Measurements from ENCODE around the gene CNTN5. TPM values are rescaled to one million over a fixed set of nuclear protein-coding genes. Genes with fewer than 3 reads are reported as not detected.

CNTN5 gene
- total RNA-seq, 3 donors from 2014 or later (not counting 1 experiment from before 2014, with no cell fraction given): not detected

DNA sequence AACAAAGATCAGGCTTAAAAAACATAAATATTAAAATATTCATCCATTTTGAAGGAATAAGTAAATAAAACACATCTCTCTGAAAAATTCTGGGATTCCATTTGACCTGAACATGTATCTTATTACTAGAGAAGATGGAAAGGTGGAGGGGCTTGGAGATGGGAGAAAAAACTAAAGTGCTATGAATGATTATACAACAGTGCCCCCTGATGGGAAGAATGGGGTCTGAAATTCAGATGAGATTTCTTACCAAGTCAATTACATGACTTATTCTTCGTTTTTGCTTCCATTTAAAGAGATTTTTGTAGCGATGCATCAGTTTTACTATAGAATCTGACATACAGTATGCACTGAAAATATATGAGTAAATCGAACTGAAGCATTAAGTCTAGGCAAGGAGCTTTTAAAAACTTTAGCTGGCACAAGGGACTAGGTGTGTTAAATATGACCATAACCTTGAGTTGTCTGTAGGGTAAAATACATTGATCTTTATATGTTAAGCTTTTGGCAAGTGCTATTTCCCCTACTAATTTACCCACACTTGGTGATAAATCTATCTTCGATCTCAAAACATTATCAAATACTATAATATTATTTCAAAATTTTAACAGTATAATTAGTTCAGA lies 718.8 kb downstream of the CNTN5 start:
- H3K27me3 ChIP-seq (ENCODE audit: control insufficient read depth, insufficient read depth, low read length): no peaks in the 10 kb centered on the region
- no peaks in the 10 kb centered on the region for H3K9me3 ChIP-seq (ENCODE audit: control insufficient read depth, insufficient read depth, low read length)

DNA sequence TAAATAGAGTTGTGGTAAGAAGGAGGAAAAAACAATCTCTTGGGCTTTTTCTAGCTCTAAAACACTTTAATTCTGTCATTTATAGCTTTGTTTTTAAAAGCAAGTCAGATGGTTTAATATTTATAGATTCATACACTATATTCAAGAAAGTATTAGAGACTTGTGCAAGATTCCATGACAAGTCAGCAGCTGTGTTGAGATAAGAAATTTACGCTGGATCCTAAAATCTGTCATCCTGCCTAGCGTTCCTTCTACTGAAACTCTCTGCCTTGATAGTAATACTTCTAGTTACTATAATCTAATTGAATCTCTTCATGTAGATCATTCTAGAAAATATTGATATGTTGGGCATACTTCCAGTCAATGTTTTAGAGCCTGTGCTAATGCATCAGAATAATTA lies 721.8 kb downstream of the CNTN5 start:
- H3K9me3 ChIP-seq (ENCODE audit: control insufficient read depth, insufficient read depth, low read length): no peaks in the 10 kb centered on the region
- no peaks in the 10 kb centered on the region for H3K27me3 ChIP-seq (ENCODE audit: control insufficient read depth, insufficient read depth, low read length)
- no peaks in the 10 kb centered on the region for H3K36me3 Mint-ChIP-seq
- ATAC-seq: no peak
- H3K36me3 ChIP-seq (ENCODE audit: control insufficient read depth, insufficient read depth, low read length): no peaks in the 10 kb centered on the region
- H3K4me1 Mint-ChIP-seq: no peaks in the 10 kb centered on the region
- no peaks in the 10 kb centered on the region for H3K27me3 Mint-ChIP-seq (ENCODE audit: low read depth in 2 of 2)
- H3K27ac ChIP-seq (ENCODE audit: low read length): no peak overlapping the region
- H3K27ac Mint-ChIP-seq: no peak overlapping the region
- no peak for TF ChIP-seq CTCF (IDR thresholded peaks at IDR 0.05)
- intact Hi-C loops (cut with micrococcal nuclease): no loop called here
- no peaks in the 10 kb centered on the region for H3K4me1 ChIP-seq (ENCODE audit: control insufficient read depth, insufficient read depth, low read length)
- no peak for DNase-seq
- H3K9me3 Mint-ChIP-seq: peaks cover 6 to 13% of the 10 kb centered on the region in 2 donors
- no peak overlapping the region for H3K4me3 ChIP-seq (ENCODE audit: low read length)
- WGBS (ENCODE audit: insufficient coverage): no CpG with 5 or more reads among the region's 2 CpGs
- H3K4me3 Mint-ChIP-seq: no peak overlapping the region

More for the DNA sequence above, 718.8 kb downstream of the CNTN5 start:
- Histone ChIP-seq H3K36me3 (ENCODE audit: control insufficient read depth, insufficient read depth, low read length) (no peaks in the 10 kb centered on the region), H3K4me3 (ENCODE audit: low read length) (no peak overlapping the region), H3K27ac (ENCODE audit: low read length) (no peak overlapping the region), H3K4me1 (ENCODE audit: control insufficient read depth, insufficient read depth, low read length) (no peaks in the 10 kb centered on the region)
- H3K4me3 Mint-ChIP-seq: no peak overlapping the region
- no peaks in the 10 kb centered on the region for H3K36me3 Mint-ChIP-seq
- TF ChIP-seq CTCF (IDR thresholded peaks at IDR 0.05): no peak
- no peaks in the 10 kb centered on the region for H3K4me1 Mint-ChIP-seq
- H3K9me3 Mint-ChIP-seq: peaks cover 10 to 14% of the 10 kb centered on the region in 2 donors
- WGBS (ENCODE audit: insufficient coverage): 29% methylated on average over 3 of the region's 4 CpGs
- H3K27ac Mint-ChIP-seq: no peak overlapping the region
- ATAC-seq (no peak), DNase-seq (no peak)
- intact Hi-C loops (cut with micrococcal nuclease): no loop called here
- H3K27me3 Mint-ChIP-seq (ENCODE audit: low read depth in 2 of 2): no peaks in the 10 kb centered on the region

DNA sequence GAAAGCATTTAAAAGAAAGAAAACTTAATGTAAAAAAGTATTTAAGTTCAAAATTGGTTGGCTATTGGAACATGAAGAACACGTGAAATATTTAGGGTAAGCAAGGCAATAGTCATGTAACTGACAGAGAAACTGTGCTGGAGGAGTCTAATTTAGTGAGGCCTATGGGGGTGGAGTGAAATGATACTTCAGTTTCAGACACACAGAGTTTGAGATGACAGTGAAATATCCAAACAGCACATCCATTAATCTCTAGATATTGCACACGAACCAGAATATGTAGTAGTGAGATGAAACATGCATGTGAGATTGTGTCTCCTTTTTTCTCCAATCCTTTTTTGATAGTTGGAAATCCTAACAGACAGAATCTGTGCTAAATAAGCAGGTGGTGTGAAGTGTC lies 739.0 kb downstream of the CNTN5 start:
- Mint-ChIP-seq H3K27ac (no peak overlapping the region), H3K4me3 (no peak overlapping the region), H3K4me1 (no peaks in the 10 kb centered on the region), H3K27me3 (ENCODE audit: low read depth in 2 of 2) (no peaks in the 10 kb centered on the region), H3K9me3 (peaks cover 7 to 21% of the 10 kb centered on the region in 2 donors), H3K36me3 (no peaks in the 10 kb centered on the region)
- TF ChIP-seq CTCF (IDR thresholded peaks at IDR 0.05): no peak
- Histone ChIP-seq H3K27ac (ENCODE audit: low read length) (no peak overlapping the region), H3K9me3 (ENCODE audit: control insufficient read depth, insufficient read depth, low read length) (no peaks in the 10 kb centered on the region), H3K27me3 (ENCODE audit: control insufficient read depth, insufficient read depth, low read length) (no peaks in the 10 kb centered on the region), H3K36me3 (ENCODE audit: control insufficient read depth, insufficient read depth, low read length) (no peaks in the 10 kb centered on the region), H3K4me3 (ENCODE audit: low read length) (no peak overlapping the region), H3K4me1 (ENCODE audit: control insufficient read depth, insufficient read depth, low read length) (no peaks in the 10 kb centered on the region)
- ATAC-seq (no peak), DNase-seq (no peak)
- intact Hi-C loops (cut with micrococcal nuclease): no loop called here
- 70% methylated on average over 1 of the region's 2 CpGs for WGBS (ENCODE audit: insufficient coverage)

DNA sequence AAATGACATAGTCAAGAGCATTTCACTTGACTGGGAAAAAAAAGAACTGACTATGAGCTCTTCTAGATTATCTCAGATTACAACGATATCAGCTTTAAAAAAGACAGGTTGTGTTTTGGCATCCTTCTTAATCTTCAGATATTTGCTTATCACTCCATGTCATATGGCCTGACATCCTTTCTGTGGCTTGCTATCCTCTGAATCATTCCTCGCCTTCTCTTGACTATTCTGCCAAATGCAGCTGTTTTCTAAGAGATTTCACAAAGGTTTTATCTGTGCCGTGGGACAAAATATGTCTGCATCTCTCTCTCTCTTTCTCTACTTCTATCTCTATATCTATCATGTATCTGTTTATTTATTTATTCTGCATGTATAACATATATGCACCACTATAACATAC lies 746.1 kb downstream of the CNTN5 start:
- Histone ChIP-seq H3K36me3 (ENCODE audit: control insufficient read depth, insufficient read depth, low read length) (no peaks in the 10 kb centered on the region), H3K27ac (ENCODE audit: low read length) (no peak overlapping the region), H3K4me3 (ENCODE audit: low read length) (no peak overlapping the region), H3K9me3 (ENCODE audit: control insufficient read depth, insufficient read depth, low read length) (no peaks in the 10 kb centered on the region), H3K27me3 (ENCODE audit: control insufficient read depth, insufficient read depth, low read length) (no peaks in the 10 kb centered on the region), H3K4me1 (ENCODE audit: control insufficient read depth, insufficient read depth, low read length) (no peaks in the 10 kb centered on the region)
- H3K4me3 Mint-ChIP-seq: no peak overlapping the region
- DNase-seq (no peak), ATAC-seq (no peak)
- peaks cover 4 to 9% of the 10 kb centered on the region in 2 donors for H3K9me3 Mint-ChIP-seq
- TF ChIP-seq CTCF (IDR thresholded peaks at IDR 0.05): no peak
- no peaks in the 10 kb centered on the region for H3K36me3 Mint-ChIP-seq
- intact Hi-C loops (cut with micrococcal nuclease): no loop called here
- H3K4me1 Mint-ChIP-seq: no peaks in the 10 kb centered on the region
- H3K27me3 Mint-ChIP-seq (ENCODE audit: low read depth in 2 of 2): no peaks in the 10 kb centered on the region
- WGBS (ENCODE audit: insufficient coverage): 54% methylated on average over 2 of the region's 3 CpGs
- no peak overlapping the region for H3K27ac Mint-ChIP-seq
